ENCODE data around the gene IRGQ. TPM values are rescaled to one million over a fixed set of nuclear protein-coding genes. Genes with fewer than 3 reads are reported as not detected.
"Not testable (repeated sequence)": the region's sequence is repeated elsewhere in the genome, so short reads cannot be mapped to it uniquely, and the experiment has no call there.

The IRGQ gene, protein sequence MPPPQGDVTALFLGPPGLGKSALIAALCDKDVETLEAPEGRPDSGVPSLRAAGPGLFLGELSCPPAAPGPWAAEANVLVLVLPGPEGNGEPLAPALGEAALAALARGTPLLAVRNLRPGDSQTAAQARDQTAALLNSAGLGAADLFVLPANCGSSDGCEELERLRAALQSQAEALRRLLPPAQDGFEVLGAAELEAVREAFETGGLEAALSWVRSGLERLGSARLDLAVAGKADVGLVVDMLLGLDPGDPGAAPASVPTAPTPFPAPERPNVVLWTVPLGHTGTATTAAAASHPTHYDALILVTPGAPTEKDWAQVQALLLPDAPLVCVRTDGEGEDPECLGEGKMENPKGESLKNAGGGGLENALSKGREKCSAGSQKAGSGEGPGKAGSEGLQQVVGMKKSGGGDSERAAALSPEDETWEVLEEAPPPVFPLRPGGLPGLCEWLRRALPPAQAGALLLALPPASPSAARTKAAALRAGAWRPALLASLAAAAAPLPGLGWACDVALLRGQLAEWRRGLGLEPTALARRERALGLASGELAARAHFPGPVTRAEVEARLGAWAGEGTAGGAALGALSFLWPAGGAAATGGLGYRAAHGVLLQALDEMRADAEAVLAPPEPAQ
- 10 to 100 TPM; 12.7 to 13.8 (median 12.9) TPM for polyA plus RNA-seq (ENCODE audit: insufficient read length in 3 of 3)

DNA sequence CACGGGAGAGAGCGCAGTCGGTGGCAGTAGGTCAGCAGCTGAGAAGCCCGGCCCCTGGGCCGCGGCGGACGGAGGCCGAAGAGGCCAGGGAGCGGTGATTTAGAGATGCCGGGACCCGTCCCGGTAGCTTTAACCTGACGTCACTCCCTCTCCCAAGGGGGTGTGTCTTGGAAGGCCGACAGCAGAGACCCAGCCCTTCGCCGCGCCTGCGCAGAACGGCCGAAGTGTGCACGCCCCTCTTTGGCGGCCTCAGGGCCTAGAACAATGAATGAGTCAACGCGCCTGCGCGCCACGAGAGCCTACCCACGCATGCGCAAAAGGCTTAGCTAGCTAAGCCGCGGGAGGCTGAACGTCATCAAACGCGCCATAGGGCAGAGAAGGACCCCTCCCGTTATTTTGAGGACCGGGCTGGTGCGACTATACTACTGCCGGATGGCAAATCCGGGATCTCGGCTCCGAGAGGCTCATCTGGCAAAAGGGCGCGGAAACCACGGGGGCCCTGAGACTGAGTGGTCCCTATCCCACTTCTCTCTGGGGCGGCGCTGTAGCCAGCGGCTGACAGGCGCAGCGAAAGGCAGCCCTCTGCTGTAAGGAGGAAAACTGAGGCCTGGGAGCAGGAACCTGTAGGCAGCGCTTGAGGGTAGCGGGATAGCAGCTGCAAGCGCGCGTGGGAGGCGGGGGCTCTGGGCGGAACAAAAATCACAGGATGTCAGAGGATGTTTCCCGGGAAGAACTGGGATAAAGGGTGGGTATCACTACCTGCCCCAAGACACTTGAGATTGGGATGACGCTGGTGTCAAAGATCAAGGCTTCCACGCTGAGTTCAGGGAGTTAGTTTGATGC lies at the start of gene IRGQ, which contains the start of gene ZNF576:
TSS of gene IRGQ (minus strand) at position 136 of the 843 bp plus-strand sequence. CDS start 796 bp downstream, outside the sequence.
TSS of gene ZNF576 (plus strand) at position 597 of the 843 bp plus-strand sequence. CDS start 514 bp downstream, outside the sequence.
- peak; percentile 100 for DNase-seq (ENCODE audit: low read depth in 3 of 3, low spot score in 2 of 3)

DNA sequence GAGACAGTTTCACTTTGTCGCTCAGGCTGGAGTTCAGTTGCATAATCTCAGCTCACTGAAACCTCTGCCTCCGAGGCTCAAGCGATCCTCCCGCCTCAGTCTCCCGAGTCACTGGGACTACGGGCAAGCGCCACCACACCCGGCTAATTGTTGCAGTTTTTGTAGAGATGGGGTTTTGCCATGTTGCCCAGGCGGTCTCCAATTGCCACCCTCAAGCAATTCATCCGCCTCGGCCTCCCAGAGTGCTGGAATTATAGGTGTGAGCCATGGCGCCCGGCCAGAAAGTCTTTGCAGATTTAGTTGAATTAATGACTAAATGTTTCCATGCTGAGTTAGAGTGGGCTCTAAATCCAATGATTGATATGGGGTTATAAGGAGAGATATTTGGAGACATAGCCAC lies 48.2 kb upstream of the IRGQ start:
- DNase-seq (ENCODE audit: low read depth in 3 of 3, low spot score in 2 of 3) = no peak

DNA sequence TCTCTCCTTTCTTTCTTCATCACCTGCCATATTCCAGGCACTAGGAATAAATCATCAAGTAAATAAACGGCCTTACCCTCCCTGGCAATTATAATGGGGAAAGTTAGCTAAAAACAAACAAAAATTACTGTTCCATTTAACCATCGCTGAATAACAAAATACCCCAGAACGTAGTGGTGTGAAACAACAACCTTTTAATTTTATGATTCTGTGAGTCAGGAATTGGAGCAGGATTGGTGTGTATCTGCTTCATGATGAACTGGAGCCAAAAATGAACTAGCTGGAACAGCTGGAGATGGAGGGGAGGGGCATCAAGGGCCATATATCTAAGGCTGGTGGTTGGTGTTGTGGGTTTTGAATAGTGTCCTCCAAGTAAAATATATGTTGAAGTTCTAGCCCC lies 47.4 kb upstream of the IRGQ start:
- no peak for DNase-seq (ENCODE audit: low read depth in 3 of 3, low spot score in 2 of 3)

GRCh38 chr19:43642531-43642930 lies 46.6 kb upstream of the IRGQ start:
- no peak for DNase-seq (ENCODE audit: low read depth in 3 of 3, low spot score in 2 of 3)

DNA sequence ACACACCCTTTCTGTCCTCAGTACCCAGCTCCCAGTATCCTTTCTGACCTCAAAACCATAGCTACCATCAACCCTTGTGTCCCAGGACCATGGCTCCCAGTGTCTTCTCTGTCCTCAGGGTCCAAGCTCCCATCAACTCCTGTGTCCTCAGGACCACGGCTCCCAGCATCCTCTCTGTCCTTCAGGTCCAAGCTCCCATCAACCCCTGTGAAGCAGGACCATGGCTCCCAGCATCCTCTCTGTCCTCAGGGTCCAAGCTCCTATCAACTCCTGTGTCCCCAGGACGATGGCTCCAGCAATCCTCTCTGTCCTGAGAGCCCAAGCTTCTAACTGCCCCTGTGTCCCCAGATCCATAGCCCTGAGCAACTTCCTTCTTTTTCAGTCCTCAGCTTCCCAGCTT lies 45.4 kb upstream of the IRGQ start:
- no peak for DNase-seq (ENCODE audit: low read depth in 3 of 3, low spot score in 2 of 3)

GRCh38 chr19:43640424-43640757 lies 44.5 kb upstream of the IRGQ start:
- DNase-seq (ENCODE audit: low read depth in 3 of 3, low spot score in 2 of 3) = no peak

DNA sequence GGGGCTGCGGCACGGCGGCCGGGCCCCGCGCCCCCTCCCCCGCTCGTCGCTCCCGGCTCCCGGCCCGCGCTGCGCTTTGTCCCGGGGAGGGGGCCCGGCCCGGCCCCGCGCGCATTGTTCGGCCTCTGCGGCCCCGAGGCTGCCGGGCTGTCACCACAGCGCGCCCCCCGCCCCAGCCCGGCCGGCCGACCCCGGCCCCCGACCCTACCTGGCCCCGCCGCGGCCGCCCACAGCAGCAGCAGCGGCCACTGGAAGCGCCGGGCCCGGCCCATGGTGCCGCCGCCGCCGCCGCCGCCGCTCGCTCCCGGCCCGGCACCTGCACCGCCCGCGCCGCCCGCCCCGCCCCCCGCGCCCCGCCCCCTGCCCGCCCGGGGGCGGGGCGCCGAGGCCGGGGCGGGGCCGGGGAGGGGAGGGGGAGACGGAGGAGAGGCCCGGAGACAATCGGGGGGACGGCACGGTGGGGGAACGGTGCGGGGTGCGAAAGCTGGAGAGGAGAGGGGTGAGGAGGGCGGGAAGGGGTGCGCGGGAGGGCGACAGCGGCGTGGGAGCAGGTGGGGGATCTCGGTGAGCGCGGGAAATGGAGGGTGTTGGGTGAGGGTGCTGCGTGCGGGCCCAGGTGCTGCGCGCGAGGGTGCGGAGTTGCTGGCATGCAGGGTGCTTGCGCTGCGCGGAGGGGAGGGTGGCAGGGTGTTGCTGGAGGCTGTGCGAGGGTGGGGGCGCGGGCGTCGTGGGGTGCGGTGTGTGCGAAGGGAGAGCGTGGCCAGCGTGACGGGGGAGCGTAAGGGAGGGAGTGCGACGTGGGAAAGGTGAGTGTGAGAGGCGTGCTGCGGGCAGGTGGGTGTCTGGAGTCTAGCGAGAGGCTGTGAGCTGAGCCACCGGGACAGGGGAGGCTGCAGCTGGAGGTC lies 43.8 kb upstream of the IRGQ start, which contains the start of gene CADM4:
TSS of gene CADM4 (minus strand) at position 332 of the 905 bp plus-strand sequence. CDS start at position 272, 60 bp downstream.
- no peak for DNase-seq (ENCODE audit: low read depth in 3 of 3, low spot score in 2 of 3)

GRCh38 chr19:43638995-43639518 lies 43.1 kb upstream of the IRGQ start:
- no peak for DNase-seq (ENCODE audit: low read depth in 3 of 3, low spot score in 2 of 3)

DNA sequence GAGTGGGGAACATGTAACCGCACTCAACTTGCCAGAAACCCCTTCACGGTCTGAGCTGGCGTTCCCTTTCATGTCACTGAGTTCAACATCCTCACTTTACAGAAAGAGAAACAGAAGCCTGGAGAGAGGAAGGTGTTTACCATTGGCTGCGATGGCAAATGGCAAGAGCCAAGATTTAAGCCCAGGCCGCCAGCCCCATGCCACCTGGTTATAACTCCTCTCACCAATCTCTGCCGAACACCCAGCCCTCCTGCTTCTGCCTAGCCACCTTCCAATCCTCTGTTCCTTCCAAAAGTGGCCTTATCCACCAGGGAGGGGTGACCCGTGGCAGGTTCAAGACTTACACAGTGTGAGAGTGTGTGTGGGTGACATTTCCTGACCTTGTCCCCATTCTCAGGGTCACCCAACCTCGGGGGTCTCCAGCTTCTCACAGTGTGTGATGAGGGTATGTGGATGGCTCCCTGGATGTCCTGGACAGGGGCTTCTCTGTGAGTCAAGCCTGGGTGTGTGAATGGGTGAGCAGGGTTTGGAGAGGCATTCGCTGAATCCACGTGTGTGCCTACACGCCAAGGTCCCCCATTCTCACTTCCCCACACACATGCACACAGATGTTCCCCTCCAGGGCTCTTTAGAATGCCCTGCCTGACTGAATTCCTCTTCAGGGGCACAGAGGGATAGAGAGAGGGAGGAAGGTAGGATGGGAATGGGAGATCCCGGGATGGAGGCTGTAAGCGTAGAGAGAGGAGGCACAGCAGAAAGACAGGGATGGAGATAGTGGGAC lies 42.5 kb upstream of the IRGQ start:
- no peak for DNase-seq (ENCODE audit: low read depth in 3 of 3, low spot score in 2 of 3)

- DNase-seq (ENCODE audit: low read depth in 3 of 3, low spot score in 2 of 3) = no peak
These were observed 40.3 kb upstream of the IRGQ start for GRCh38 chr19:43636121-43636683.

DNA sequence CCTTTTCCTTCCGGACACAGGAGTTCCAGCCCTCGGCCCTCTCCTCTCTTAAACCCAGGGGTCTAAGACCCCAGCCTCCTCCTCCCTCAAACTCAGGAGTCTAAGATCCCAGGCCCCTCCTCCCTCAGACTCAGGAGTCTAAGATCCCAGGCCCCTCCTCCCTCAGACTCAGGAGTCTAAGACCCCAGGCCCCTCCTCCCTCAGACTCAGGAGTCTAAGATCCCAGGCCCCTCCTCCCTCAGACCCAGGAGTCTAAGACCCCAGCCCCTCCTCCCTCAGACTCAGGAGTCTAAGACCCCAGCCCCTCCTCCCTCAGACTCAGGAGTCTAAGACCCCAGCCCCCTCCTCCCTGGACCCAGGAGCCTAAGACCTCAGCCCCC lies 39.6 kb upstream of the IRGQ start:
- DNase-seq (ENCODE audit: low read depth in 3 of 3, low spot score in 2 of 3) = not testable (repeated sequence)

DNA sequence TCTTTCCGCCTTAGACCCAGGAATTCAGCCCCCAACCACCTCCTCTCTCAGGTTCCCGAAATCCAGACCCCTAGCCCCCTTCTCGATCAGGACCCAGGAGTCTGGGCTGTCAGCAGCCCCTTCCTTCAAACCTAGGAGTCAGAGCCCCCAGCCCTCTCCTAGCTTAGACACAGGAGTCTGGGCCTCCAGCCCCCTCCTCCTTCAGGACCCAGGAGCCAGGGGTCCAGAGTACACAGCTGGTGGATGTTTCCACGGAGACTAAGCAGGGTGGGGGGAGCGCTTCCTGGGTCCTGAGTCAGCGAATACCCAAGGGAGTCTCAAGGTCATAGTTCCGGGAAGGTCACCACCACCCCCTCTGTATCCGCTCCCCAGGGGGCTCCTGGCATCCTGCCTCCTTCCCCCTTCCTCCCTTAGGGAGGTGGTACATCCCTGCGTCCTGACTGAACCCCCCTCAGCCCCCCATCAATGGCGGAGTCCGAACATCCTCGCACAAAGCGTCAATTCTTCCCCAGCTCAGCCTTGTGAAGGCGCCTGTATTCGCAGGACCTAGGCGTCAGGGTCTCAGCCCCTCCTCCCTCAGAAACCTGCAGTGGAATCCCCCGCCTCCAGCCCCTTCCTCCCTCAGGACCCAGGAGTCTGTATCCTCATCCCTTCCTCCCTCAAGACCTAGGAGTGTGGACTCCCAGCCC lies 39.1 kb upstream of the IRGQ start:
- no peak for DNase-seq (ENCODE audit: low read depth in 3 of 3, low spot score in 2 of 3)

DNA sequence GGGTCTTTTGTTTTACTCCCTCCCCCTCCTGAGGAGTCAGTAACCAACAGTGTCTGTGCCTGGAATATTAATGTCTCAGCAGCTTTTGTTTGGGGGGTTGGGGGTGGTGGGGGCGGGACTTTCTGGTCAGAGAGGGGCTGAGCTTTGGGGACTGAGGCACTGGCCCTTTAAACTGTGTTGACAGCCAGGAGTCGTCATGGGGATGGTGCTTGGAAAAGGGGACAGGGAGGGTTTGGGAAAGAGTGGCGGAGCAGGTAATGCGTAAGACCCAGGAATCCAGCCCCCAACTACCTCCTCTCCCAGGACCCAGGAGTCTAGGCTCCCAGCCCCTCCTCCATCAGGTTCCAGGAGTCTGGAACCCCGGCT lies 38.6 kb upstream of the IRGQ start:
- no peak for DNase-seq (ENCODE audit: low read depth in 3 of 3, low spot score in 2 of 3)

DNA sequence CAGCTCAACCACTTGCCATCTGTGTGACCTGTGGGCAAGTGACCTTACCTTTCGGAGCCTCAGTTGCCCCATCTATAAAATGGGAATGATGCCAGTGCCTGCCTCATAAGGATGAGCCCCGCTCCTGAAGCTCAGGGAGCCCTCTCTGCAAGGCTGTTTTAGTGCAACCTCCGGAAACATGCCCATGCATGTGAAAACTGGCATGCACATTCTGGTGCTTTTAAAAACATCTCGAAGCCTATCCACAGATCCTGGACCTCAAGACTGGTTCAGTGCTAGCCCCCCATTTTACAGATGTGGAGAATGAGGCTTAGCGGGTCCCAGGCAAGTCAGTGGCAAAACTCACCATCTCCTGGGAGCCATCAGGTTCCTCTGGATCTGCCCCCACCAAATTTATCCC lies 38.1 kb upstream of the IRGQ start:
- no peak for DNase-seq (ENCODE audit: low read depth in 3 of 3, low spot score in 2 of 3)

DNA sequence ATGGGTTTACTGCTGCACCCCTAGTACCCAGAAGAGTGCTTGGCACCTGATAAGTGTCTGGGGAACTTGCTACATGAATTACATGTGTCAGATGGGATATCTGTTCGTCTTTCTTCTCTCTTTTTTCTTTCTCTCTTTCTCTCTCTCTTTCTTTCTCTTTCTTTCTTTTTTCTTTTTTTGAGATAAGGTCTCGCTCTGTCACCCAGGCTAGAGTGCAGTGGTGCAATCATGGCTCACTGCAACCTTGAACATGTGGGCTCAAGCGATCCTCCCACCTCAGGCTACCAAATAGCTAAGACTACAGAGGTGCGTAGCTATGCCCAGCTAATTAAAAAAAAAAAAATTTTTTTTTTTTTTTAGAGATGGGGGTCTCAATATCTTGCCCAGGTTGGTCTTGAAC lies 37.6 kb upstream of the IRGQ start:
- no peak for DNase-seq (ENCODE audit: low read depth in 3 of 3, low spot score in 2 of 3)

DNA sequence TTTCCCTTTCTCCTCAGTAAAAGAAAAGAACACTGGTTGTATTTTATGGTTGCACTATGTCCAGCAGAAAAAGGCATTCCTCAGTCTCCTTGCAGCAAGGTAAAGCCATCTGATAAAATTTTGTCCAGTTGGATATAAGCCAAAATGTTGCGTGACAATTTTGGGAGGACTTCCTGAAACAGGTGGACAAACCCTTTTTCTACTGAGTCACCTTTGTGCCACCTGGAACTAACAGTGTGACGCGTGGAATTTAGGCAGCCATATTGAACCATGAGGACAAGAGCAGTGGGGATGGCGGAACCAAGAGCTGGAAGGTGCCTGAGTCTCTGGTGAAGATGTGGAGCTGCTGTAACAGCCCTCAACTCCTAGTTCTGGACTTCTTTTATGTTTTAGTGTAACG lies 35.6 kb upstream of the IRGQ start:
- DNase-seq (ENCODE audit: low read depth in 3 of 3, low spot score in 2 of 3) = no peak

DNA sequence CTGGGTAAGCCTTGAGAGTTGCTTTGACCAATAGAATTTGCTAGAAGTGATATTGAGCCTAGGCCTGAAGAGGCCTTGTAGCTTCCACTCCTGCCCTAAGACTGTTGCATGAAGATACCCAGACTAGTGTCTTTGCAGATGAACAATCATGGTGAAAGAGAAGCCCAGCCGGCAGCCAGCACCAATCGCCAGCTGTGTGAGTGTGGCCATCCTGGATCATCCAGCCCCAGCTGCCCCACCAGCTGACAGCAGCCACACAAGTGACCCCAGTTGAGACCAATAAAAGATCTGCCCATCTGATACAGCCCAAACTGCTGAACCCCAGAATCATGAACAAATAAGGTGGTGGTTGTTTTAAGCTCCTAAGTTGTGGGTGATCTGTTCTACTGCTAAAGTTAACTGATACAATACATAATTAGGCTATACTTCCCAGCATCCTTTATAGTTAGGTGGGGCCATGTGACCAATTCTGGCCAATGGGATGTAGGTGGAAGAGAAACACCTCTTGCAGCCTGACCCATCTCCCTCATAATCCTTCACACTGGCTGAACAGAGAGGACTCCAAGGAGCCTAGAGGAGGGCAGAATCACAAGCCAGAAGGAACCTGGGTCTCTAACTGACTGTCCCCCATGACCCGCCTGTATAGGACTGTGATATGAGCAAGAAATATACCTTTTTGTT lies 32.9 kb upstream of the IRGQ start:
- DNase-seq (ENCODE audit: low read depth in 3 of 3, low spot score in 2 of 3) = no peak

DNA sequence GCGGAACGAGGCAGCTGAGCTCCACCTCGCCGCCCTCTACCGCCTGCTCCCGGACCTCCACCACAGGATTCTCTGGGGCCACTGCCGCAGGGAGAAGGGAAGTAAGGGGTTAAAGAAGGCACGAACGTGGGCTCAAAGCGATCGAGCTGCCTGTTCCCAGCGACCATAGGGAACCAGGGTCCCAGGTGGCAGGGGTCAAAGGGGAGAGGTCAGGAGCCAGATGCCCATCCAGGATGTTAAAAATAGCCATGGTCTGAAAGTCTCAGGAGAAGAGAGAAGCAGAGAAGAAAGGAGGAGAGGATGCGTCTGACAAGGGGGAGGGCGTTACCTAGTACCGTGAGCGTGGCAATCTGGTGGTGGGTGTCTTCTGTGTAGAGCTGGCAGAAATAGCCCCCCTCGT lies 30.9 kb upstream of the IRGQ start:
- DNase-seq (ENCODE audit: low read depth in 3 of 3, low spot score in 2 of 3) = no peak

Measured in right renal cortex interstitium (tissue), 3 donors.